CD4-positive, alpha-beta T cell treated with Interleukin-12 subunit alpha and Interleukin-12 subunit beta, for 1 hour (primary cell): ENCODE results near the gene TRPM5.

Source experiments
- DNase-seq: peaks from one replicate; pipeline ENCODE4 v3.0.0-alpha.2; 2020

TRPM5 gene

GRCh38 chr11:2452321-2453012 is 8.2 kb upstream of the TRPM5 start:
- DNase-seq = no peak

DNA sequence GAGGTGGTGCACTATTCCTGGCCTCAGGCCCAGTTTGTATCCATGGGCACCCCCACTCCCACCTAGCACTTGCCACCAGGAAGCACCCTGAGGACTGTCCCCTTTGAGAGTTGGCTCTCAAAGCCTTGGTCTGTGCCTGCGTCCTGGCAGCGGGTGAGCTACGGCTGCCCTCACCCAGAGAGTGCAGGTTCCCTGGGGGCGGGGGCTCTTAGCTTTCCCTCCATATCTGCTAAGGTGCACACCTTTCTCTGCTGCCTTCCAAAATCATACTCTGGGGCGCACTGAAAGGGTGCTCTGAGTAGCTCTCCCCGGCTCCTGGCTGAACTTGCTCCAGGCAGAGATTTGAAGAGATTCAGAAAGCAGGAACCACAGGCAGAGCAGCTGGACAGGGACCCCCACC is 7.6 kb upstream of the TRPM5 start:
- no peak for DNase-seq

- DNase-seq = no peak
These were observed 7.0 kb upstream of the TRPM5 start for GRCh38 chr11:2451336-2451735.

- DNase-seq = no peak
These were observed 6.2 kb upstream of the TRPM5 start for GRCh38 chr11:2450321-2451041.

- no peak for DNase-seq
These were observed 5.4 kb upstream of the TRPM5 start for GRCh38 chr11:2449548-2450320.

DNA sequence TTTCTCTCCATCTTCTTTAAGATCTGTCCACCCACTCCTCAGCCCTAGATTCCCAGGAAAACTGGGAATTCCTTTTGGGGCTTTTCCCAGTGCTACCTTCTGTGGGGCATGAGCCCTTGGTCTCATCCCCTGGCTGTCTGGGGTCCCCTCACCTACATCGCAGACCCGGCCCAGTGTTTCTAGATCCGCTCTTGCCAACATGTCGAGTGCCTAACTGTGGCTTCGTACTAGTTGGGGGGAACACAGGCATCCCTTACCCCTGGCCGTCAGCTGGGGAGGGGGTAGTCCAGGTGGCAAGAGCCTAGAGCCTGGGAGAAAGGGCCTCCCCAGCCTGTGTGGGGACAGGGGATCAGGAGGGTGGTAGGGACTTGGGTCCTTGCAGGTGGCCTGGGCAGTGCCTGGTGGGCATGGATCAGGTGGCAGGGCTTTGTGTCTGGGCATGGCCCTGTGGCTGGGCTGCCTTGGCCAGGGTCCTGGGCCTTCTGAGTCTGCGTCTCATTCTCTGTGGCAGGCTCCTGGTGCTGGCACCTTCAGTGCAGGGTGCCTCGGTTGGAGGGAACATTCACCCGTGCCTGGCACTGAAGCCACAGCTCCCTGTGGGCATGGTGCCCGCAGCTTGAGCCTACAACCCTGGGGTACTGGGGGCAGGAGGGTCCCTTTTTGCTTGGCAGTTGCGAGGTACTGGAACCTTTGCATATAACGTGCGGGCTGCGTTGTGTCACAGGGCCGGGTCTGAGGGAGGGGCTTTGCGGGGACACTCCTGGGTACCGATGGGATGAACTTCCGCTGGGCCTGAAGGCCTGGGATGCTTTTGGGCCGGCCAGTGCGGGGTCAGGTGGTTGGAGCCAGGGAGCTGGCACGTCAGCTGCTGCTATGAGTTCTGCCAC is 4.6 kb upstream of the TRPM5 start:
- DNase-seq = no peak

- no peak for DNase-seq
These were observed 3.8 kb upstream of the TRPM5 start for GRCh38 chr11:2447951-2448650.

GRCh38 chr11:2447253-2447950 is 3.1 kb upstream of the TRPM5 start:
- no peak for DNase-seq

DNA sequence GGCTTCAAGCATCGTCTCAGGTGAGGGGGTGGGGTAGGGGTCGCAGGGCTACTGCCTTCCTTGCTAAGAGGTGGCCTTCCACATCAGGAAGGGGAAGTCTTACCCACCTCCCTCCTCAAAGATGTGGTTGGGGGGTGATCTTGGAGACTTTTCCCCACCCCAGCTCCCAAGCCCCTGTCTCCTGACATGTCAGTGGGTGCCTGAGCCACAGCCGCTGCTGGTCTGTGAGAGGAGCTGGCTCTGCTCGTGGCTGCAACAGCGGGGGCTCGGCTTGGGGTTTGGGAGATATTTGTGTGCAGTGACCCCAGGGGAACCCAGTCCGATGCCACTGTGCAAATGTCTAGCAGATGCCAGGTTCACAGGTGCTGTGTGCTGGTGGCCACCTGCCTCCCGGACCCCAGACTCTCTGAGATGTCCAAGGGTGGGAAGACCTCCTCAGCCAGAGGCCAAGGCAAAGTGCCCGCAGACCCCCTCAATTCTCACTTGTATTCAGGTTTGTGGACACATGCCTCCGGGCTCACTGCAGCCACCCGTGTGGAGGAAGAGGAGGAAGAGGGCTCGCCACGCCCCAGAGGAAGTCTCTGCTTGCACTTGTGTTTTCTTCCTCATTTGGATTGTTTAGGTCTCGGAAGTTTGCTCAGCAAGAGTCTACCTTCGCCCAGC is 2.4 kb upstream of the TRPM5 start:
- DNase-seq = no peak

GRCh38 chr11:2445746-2446551 is 1.6 kb upstream of the TRPM5 start:
- no peak for DNase-seq

DNA sequence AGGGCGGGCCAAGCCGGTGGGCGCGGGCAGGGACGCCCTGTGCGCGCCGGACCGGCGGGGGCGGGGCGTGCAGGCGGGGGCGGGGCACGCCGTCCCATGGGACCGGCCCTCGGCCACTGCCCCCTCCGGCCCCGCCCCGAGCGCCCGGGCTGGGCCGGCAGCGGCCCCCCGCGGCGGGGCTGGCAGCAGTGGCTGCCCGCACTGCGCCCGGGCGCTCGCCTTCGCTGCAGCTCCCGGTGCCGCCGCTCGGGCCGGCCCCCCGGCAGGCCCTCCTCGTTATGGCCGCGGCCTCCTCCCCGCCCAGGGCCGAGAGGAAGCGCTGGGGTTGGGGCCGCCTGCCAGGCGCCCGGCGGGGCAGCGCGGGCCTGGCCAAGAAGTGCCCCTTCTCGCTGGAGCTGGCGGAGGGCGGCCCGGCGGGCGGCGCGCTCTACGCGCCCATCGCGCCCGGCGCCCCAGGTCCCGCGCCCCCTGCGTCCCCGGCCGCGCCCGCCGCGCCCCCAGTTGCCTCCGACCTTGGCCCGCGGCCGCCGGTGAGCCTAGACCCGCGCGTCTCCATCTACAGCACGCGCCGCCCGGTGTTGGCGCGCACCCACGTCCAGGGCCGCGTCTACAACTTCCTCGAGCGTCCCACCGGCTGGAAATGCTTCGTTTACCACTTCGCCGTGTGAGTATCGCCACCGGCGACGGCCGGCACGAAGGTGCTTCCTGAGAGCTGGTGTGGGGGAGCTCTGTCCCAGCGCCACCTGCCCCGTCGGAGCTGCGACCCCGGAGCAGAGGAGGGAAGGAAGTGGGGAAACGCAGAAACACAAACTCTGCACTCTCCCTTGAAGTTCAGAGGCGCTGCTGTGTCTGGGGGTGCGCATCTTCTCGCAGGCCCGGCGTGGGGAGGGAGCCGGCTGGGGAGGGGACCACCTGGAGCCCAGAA is 769 bp upstream of the TRPM5 start, which contains the start of gene KCNQ1:
Gene KCNQ1, plus strand, starts transcription at position 188 of the 925 bp plus-strand sequence. Its CDS starts 91 bp downstream, at position 279.
- DNase-seq = peak; percentile 67

DNA sequence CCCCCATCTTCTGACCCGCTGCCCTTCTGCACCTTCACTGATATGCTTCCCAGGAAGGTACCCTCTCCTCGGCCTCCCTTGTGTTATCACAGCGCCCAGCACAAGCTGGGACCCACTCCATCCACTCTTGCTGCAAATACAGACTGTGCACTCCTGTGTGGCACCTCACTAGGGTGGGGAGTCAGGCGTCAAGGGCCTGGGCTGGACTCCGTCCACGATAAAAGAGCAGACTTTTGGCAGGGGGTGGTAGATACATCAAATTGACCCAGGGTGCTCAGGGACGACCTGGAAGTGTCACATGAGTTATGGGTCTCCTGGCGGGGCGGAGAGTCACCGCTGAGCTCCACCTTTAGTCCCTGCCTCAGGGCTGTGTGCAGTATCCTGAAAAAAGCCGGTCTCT is 908 bp downstream of the TRPM5 start:
- no peak for DNase-seq

- peak; percentile 71 for DNase-seq
These were observed 1.7 kb downstream of the TRPM5 start for GRCh38 chr11:2442589-2442988.

DNA sequence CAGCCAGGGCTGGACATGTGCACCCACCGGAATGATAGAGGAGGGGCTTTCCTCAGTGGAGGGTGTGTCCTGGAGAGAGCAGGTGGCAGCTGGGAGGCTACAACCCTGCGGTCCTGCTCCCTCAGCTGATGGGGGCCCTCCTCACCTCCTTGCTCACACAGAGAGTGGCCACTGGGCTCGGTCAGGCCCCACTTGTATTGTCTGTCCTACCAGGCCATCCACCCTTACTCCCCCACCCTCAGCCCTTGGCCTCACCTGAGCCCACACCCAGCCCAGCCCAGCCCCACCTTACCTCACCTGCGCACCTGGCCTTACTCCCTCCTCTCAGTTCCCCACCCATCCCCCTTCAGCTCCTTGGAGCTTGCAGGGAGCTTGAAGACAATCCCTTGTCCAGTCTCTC is 3.1 kb downstream of the TRPM5 start:
- DNase-seq = no peak

GRCh38 chr11:2440646-2441045 is 3.7 kb downstream of the TRPM5 start:
- DNase-seq = no peak

DNA sequence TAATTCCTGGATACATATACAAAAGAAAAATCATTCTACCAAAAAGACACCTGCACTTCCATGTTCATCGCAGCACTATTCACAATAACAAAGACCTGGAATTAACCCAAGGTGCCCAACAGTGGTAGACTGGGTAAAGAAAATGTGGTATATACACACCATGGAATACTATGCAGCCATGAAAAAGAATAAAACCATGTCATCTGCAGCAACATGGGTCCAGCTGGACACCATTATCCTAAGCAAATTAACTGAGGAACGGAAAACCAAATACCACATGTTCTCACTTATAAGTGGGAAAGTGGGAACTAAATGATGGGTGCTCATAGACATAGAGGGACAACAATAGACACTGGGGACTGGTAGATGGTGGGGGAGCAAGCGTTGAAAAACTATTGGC is 4.5 kb downstream of the TRPM5 start:
- DNase-seq = no peak

GRCh38 chr11:2437516-2437915 is 6.8 kb downstream of the TRPM5 start:
- DNase-seq = no peak

DNA sequence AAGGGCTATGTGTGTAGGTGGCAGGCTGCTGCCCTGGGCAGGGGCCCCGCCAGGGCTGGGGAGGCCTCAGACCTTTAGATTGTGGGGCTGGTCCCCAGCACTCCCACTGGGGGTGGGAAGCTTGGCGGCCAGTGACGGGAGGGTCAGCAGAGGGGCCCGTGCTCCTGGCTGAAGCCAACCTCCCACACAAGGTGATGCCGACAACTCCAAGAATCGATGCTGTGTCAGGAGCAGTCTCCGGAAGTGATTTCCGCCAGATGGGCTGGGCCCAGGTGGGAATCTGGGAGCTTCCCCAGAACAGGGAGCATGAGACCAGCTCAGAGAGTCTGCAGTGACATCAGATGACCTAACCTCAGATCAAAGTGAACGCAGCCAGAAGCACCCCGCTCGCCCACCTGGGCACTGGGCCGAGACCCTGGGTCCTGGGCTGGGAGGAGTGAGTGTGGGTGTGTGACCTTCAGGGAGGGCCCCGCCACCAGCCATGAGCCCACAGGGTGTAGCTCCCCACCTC is 7.7 kb downstream of the TRPM5 start:
- no peak for DNase-seq
